ENCODE results near the gene NAT14.

NAT14 gene, protein sequence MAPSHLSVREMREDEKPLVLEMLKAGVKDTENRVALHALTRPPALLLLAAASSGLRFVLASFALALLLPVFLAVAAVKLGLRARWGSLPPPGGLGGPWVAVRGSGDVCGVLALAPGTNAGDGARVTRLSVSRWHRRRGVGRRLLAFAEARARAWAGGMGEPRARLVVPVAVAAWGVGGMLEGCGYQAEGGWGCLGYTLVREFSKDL

DNA sequence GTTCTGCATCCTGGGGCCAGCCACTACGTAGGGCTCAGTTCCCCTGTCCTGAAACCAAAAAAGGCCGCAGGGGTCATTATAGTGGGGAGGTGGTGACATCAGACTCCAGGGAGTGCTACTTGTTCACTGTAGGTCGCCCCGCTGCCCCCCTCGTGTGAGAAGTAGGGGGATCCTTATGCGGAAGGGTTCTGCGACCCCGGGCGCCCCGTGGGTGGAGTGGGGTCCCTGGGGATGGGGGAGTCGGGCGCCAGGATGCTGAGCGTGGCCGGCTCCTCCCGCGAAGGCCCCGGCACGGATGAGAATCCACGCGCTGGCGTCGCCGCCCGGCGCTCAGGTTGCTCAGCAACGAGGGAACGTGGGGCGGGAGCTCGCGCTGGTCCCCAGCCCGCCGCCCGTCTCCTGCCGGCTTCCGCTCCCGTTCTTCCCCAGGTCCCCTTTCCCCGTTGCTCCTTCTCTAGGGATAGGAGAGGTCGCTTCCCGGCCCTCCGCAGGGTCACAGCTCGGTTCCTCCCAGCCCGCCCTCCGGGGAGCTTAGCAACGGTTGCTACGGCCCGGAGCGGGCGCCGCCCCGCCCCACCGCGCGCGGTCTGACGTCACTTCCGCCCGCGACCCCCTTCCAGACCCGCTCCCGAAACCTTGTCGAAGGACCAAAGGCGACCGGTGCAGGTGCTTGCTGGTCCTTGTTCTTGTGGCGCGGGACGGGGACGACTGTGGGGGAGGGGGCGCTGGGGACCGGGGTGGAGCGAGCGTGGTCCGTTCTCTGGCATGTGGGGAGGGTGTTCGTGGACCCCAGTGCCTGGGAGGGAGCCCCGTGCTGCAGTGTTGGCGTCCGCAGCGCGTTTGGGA lies at the start of gene NAT14:
Gene NAT14 (plus strand): TSS at position 596 of the 846 bp plus-strand sequence. CDS start 521 bp downstream, outside the sequence.
- no peak for TF ChIP-seq ZFX (IDR thresholded peaks at IDR 0.05)
- TF ChIP-seq, protein P1, sequence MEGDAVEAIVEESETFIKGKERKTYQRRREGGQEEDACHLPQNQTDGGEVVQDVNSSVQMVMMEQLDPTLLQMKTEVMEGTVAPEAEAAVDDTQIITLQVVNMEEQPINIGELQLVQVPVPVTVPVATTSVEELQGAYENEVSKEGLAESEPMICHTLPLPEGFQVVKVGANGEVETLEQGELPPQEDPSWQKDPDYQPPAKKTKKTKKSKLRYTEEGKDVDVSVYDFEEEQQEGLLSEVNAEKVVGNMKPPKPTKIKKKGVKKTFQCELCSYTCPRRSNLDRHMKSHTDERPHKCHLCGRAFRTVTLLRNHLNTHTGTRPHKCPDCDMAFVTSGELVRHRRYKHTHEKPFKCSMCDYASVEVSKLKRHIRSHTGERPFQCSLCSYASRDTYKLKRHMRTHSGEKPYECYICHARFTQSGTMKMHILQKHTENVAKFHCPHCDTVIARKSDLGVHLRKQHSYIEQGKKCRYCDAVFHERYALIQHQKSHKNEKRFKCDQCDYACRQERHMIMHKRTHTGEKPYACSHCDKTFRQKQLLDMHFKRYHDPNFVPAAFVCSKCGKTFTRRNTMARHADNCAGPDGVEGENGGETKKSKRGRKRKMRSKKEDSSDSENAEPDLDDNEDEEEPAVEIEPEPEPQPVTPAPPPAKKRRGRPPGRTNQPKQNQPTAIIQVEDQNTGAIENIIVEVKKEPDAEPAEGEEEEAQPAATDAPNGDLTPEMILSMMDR (conservative IDR thresholded peaks at IDR 0.05), result no peak

DNA sequence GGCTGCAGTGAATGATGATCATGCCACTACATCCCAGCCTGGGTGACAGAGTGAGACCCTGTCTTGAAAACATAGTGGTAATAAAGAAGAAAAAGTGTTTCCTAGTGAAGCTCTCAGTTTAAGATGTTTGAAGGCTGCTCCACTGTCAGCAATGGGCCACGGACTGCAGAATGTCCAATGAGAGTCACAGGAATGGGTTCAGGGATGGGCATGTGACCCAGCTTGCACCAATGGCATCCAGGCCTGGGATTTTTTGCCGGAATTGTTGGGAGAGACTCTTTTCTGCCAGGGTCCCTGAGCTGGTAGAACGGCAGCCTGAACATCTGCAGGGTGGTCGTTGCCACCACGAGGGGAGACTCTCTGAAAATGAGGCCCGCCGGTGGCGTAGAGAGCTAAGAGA lies 48.1 kb upstream of the NAT14 start:
- H3K27ac ChIP-seq, result no peak overlapping the region
- no peak for TF ChIP-seq ZFX (IDR thresholded peaks at IDR 0.05)
- TF ChIP-seq, protein P1 (conservative IDR thresholded peaks at IDR 0.05), result no peak

More for the DNA sequence above, at the start of gene NAT14:
- peak within 1 kb of the TSS; percentile 82 for H3K27ac ChIP-seq

DNA sequence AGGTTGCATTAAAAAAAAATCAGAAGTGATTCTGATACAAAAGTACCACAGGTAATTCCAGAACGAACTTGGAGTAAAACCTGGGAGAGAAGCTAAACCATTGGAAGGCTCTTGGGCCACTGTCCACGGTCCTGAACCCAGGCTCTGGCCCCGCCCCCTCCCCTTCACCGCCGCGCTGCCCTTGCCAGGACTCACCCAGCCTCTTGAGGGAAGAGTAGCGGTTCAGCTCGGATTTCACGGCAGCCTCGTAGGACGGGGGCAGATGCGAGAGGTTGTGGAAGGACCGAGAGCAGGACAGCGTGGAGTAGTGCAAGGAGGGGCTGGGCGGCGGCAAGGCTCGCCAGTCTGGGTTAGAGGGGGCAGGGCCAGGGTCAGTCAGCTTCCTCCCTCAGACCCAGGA lies 47.6 kb upstream of the NAT14 start:
- no peak overlapping the region for H3K27ac ChIP-seq
- no peak for TF ChIP-seq ZFX (IDR thresholded peaks at IDR 0.05)
- TF ChIP-seq, protein P1 (conservative IDR thresholded peaks at IDR 0.05), result no peak

DNA sequence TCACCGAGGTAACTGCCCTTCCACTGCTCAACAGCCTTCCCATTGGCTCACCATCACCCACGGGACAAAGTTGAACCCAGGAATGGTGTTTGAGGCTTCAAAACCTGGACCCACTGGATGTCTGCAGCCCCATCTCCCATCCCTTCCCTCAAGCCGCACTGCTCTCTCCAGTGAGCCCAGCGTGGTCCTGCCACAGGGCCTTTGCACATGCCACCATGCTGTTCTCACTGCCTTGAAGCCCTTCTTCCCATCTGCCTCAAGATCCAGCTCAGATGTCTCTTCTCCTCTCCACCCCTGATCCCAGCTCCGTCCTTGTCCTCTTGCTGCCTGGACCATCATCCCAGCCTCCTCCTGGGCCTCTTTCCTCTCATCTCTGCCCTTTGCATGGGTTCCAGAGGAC lies 45.9 kb upstream of the NAT14 start:
- H3K27ac ChIP-seq, result no peak overlapping the region
- TF ChIP-seq ZFX (IDR thresholded peaks at IDR 0.05), result no peak
- TF ChIP-seq, protein P1 (conservative IDR thresholded peaks at IDR 0.05), result no peak

DNA sequence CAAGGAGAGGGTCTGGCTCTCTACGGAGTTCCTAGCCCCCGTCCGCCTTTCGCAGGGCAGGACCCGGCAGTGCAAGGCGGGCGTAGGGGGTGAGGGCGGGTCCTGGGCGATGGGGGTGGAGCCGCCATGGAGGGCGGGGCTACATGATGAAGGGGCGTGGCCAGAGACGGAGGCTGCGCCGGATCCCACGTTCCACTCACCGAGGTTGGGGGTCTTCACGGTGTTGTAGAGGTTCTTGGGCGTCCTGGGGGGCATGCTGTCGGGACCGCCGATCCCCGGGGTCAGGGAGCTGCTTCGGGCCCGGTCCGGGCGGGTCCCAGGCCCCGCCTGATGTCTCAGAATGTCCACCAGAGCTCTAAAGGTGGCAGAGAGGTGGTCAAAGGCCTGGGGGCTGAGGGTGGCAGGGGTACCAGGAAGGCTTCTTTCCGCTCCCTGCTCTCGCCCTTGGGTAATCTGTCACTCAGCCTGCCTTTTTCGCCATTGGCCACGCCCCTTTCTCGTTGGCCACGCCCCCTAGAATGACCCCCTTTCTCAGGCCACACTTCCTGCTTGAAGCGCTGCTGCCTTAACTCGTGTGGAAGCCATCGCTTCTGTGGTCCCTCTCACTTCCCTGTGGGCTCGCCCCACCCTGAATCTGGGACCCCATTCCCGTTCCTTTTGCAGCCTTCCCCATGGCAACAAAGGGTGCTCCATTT lies 44.4 kb upstream of the NAT14 start:
- no peak for TF ChIP-seq ZFX (IDR thresholded peaks at IDR 0.05)
- TF ChIP-seq, protein P1 (conservative IDR thresholded peaks at IDR 0.05), result no peak
- H3K27ac ChIP-seq, result no peak overlapping the region

DNA sequence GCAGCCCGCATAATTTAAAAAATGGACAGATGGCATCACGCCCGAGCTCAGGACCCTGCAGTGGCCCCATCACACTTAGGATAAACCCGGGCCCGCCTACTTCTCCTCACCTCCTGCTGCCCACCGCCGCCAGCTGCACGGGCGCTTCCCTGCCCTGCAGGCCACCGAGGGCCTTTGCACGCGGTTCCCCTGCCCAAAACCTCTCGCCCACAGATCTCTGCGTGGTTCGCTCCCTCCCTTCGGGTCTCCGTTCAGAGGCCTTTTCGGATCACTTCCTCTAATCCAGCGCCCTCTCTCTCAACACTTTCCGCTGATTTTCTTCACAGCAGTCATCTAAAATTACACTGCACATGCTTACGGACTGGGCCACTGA lies 43.7 kb upstream of the NAT14 start:
- H3K27ac ChIP-seq, result no peak overlapping the region
- TF ChIP-seq, protein P1 (conservative IDR thresholded peaks at IDR 0.05), result no peak
- TF ChIP-seq ZFX (IDR thresholded peaks at IDR 0.05), result no peak
